Measurements from ENCODE around the gene SLC7A10.

Gene SLC7A10

GRCh38 chr19:33219261-33219815, 6.3 kb downstream of the SLC7A10 start:
- H3K27me3 ChIP-seq, result peaks cover 0 to 70% of the 10 kb centered on the region in 2 donors

GRCh38 chr19:33217881-33218280, 7.8 kb downstream of the SLC7A10 start:
- TF ChIP-seq, protein P1, sequence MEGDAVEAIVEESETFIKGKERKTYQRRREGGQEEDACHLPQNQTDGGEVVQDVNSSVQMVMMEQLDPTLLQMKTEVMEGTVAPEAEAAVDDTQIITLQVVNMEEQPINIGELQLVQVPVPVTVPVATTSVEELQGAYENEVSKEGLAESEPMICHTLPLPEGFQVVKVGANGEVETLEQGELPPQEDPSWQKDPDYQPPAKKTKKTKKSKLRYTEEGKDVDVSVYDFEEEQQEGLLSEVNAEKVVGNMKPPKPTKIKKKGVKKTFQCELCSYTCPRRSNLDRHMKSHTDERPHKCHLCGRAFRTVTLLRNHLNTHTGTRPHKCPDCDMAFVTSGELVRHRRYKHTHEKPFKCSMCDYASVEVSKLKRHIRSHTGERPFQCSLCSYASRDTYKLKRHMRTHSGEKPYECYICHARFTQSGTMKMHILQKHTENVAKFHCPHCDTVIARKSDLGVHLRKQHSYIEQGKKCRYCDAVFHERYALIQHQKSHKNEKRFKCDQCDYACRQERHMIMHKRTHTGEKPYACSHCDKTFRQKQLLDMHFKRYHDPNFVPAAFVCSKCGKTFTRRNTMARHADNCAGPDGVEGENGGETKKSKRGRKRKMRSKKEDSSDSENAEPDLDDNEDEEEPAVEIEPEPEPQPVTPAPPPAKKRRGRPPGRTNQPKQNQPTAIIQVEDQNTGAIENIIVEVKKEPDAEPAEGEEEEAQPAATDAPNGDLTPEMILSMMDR (IDR thresholded peaks at IDR 0.05), result no peak
- Histone ChIP-seq H3K4me3 (no peak overlapping the region), H3K27ac (no peak overlapping the region), H3K36me3 (no peaks in the 10 kb centered on the region), H3K27me3 (peaks cover 0 to 57% of the 10 kb centered on the region in 2 donors), H3K9me3 (no peaks in the 10 kb centered on the region), H3K4me1 (no peaks in the 10 kb centered on the region)
- DNase-seq, result no peak
- intact Hi-C loops (cut with DNase I; ENCODE audit: low total_unique reads), result no loop called here

More at GRCh38 chr19:33219261-33219815, 6.3 kb downstream of the SLC7A10 start:
- Histone ChIP-seq H3K9me3 (no peaks in the 10 kb centered on the region), H3K36me3 (no peaks in the 10 kb centered on the region), H3K4me3 (no peak overlapping the region), H3K27ac (no peak overlapping the region), H3K4me1 (no peaks in the 10 kb centered on the region)
- intact Hi-C loops (cut with DNase I; ENCODE audit: low total_unique reads), result no loop called here
- no peak for DNase-seq
- TF ChIP-seq, protein P1 (IDR thresholded peaks at IDR 0.05), result no peak

DNA sequence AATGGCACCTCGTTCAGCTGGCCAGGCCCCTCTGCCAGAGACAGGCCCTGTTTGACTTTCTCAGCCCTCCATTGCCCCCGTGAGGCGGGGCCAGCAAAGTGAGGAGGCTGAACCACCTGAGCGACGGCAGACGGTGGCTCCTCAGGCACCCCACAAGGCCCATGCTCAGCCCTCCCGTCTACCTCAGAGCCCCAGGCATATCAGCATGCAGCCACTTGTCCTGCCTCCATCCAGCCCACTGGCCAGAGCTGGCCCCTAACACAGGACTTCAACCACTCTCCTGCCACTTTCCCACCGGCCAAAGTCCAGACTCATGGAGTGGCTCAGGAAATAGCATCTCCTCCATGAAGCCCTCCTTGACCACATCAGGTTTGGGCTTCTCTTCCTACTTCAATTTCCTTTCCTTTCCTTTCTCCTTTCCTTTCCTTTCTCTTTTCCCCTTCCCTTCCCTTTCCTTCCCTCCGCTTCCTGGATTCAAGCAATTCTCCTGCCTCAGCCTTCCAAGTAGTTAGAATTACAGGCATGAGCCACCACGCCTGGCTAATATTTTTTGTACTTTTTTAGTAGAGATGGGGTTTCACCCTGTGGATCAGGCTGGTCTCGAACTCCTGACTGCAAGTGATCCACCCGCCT, 9.3 kb downstream of the SLC7A10 start:
- H3K4me1 ChIP-seq, result no peaks in the 10 kb centered on the region
- no peak for DNase-seq
- H3K27ac ChIP-seq, result no peak overlapping the region
- no peak overlapping the region for H3K4me3 ChIP-seq
- intact Hi-C loops (cut with DNase I; ENCODE audit: low total_unique reads), result no loop called here
- H3K9me3 ChIP-seq, result no peaks in the 10 kb centered on the region
- TF ChIP-seq, protein P1 (IDR thresholded peaks at IDR 0.05), result no peak
- H3K27me3 ChIP-seq, result peaks cover 0 to 43% of the 10 kb centered on the region in 2 donors
- H3K36me3 ChIP-seq, result no peaks in the 10 kb centered on the region

DNA sequence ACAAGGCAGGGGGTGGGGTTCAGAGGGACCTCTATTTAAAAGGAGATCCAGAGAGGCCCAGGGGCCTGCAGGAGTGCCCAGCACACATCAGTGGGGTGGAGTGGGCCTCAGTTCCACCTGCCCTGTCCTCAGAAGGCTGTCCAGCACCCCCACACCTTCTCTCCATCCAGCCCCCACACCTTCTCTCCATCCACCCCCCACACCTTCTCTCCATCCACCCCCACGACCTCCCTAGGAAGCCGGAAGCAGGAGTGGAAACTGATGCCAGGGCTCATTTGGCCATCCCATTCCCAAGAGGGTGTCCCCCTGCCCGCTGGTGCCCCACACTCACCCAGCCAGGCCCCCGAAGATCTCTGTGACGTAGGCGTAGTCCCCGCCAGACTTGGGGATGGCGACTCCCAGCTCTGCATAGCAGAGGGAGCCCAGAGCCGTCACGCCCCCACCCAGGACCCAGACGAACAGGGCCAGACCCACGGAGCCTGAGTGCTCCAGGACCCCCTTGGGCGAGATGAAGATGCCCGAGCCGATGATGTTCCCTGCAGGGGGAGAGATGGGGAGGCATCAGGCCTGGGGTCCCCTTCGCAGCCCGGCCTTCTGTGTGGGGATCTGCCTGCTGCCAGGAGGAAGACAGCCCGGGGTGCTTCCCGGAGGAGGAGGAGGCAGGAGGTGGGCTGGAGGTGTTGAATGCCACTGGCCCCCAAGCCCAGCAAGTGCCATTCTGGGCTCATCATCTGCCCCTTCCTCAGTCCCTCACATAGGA, 10.0 kb downstream of the SLC7A10 start:
- Histone ChIP-seq H3K27ac (no peak overlapping the region), H3K4me1 (no peaks in the 10 kb centered on the region), H3K4me3 (no peak overlapping the region), H3K36me3 (no peaks in the 10 kb centered on the region), H3K9me3 (no peaks in the 10 kb centered on the region), H3K27me3 (peaks cover 0 to 37% of the 10 kb centered on the region in 2 donors)
- TF ChIP-seq, protein P1 (IDR thresholded peaks at IDR 0.05), result no peak
- DNase-seq, result no peak
- intact Hi-C loops (cut with DNase I; ENCODE audit: low total_unique reads), result no loop called here

GRCh38 chr19:33214596-33214995, 11.1 kb downstream of the SLC7A10 start:
- Histone ChIP-seq H3K27ac (no peak overlapping the region), H3K4me3 (no peak overlapping the region), H3K27me3 (peaks cover 0 to 29% of the 10 kb centered on the region in 2 donors), H3K36me3 (no peaks in the 10 kb centered on the region), H3K4me1 (no peaks in the 10 kb centered on the region), H3K9me3 (no peaks in the 10 kb centered on the region)
- intact Hi-C loops (cut with DNase I; ENCODE audit: low total_unique reads), result no loop called here
- TF ChIP-seq, protein P1 (IDR thresholded peaks at IDR 0.05), result no peak
- DNase-seq, result no peak
